ENCODE data around the gene CCNE1.

- TF ChIP-seq, protein P1, sequence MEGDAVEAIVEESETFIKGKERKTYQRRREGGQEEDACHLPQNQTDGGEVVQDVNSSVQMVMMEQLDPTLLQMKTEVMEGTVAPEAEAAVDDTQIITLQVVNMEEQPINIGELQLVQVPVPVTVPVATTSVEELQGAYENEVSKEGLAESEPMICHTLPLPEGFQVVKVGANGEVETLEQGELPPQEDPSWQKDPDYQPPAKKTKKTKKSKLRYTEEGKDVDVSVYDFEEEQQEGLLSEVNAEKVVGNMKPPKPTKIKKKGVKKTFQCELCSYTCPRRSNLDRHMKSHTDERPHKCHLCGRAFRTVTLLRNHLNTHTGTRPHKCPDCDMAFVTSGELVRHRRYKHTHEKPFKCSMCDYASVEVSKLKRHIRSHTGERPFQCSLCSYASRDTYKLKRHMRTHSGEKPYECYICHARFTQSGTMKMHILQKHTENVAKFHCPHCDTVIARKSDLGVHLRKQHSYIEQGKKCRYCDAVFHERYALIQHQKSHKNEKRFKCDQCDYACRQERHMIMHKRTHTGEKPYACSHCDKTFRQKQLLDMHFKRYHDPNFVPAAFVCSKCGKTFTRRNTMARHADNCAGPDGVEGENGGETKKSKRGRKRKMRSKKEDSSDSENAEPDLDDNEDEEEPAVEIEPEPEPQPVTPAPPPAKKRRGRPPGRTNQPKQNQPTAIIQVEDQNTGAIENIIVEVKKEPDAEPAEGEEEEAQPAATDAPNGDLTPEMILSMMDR (IDR thresholded peaks at IDR 0.05), result no peak
- TF ChIP-seq POLR2A (IDR thresholded peaks at IDR 0.05), result no peak
Measured at GRCh38 chr19:29810504-29810871, 1.3 kb upstream of the CCNE1 start.
